ENCODE data around the gene SYT9. TPM values are rescaled to one million over a fixed set of nuclear protein-coding genes. Genes with fewer than 3 reads are reported as not detected.

Gene SYT9
- total and polyA plus RNA-seq, 2 of the 8 experiments (the other 6 are each of a cell fraction or from before 2014, with no cell fraction given): 1.5 to 2.9 TPM

DNA sequence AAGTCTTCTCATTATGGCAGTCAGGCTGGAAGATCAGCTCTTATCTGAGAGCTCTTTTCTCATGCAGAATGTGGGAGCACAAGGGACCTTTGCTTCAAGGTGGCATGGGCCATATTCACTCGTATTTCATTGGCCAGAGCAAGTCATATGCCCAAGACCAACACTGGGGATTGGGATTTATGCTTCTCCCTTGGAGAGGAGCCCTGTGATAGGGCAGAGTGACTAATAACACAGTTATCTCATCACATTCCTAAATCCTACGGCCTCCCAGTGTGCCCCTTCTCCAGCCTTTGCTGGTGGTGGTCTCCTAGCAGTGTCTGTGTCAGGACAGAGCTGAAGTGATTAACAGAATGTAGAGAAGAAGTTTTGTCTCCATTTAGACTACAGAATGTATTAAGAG, 48.6 kb downstream of the SYT9 start:
- no peak overlapping the region for H4K8ac ChIP-seq (ENCODE audit: extremely low read depth, insufficient read depth, low read length)
- H3K18ac ChIP-seq (ENCODE audit: extremely low read depth, low read length): no peak overlapping the region
- H3K79me2 ChIP-seq (ENCODE audit: control insufficient read depth in 1 of 2, insufficient read depth in 2 of 2, low read length in 2 of 2): no peaks in the 10 kb centered on the region
- no peak overlapping the region for H3K4me2 ChIP-seq (ENCODE audit: insufficient read depth in 1 of 2, low read depth in 2 of 2, low read length in 2 of 2)
- H3K4ac ChIP-seq (replicated peaks; ENCODE audit: insufficient read length, low read depth, low read length): no peak overlapping the region
- H4K5ac ChIP-seq (ENCODE audit: insufficient read length, low read depth, low read length): no peak overlapping the region
- H3K4me1 ChIP-seq (replicated peaks in 1 of 4; ENCODE audit: control insufficient read depth in 3 of 4, insufficient read depth in 4 of 4, low read length in 3 of 4): no peaks in the 10 kb centered on the region
- H3K14ac ChIP-seq (ENCODE audit: insufficient read length): no peak overlapping the region
- no peak overlapping the region for H2AFZ ChIP-seq (ENCODE audit: low read length)
- H3K4me3 ChIP-seq (ENCODE audit: extremely low read depth in 1 of 4, insufficient read depth in 2 of 4, low read depth in 3 of 4, low read length in 4 of 4): no peak overlapping the region
- H3K27me3 ChIP-seq (replicated peaks in 1 of 4; ENCODE audit: control insufficient read depth in 3 of 4, extremely low read depth in 1 of 4, insufficient read depth in 3 of 4, low read length in 3 of 4): no peaks in the 10 kb centered on the region
- CTCF ChIA-PET (ENCODE audit: partially characterized antibody): interaction anchor here (1.0 to 3.2 kb wide), 7 partner anchors 9 to 202 kb away, joined by 3 to 27 read pairs (median 4); no protein-coding TSS in a partner anchor
- no peaks in the 10 kb centered on the region for H3K36me3 ChIP-seq (ENCODE audit: control insufficient read depth in 2 of 4, insufficient read depth in 4 of 4, low read length in 3 of 4)
- no peak overlapping the region for H3K9ac ChIP-seq (replicated peaks in 1 of 4; ENCODE audit: extremely low read depth in 1 of 4, low read depth in 3 of 4, low read length in 3 of 4)
- H2AK5ac ChIP-seq (ENCODE audit: low read depth, low read length): no peak overlapping the region
- DNase-seq (ENCODE audit: low read depth in 1 of 2, low spot score in 2 of 2) (no peak), FAIRE-seq (no peak)
- no peaks in the 10 kb centered on the region for H4K20me1 ChIP-seq (replicated peaks in 1 of 2; ENCODE audit: control insufficient read depth in 1 of 2, insufficient read depth in 2 of 2, low read length in 2 of 2)
- no peak overlapping the region for H2BK120ac ChIP-seq (replicated peaks; ENCODE audit: low read depth, low read length)
- H3K56ac ChIP-seq (replicated peaks; ENCODE audit: insufficient read length, low read depth, low read length): no peak overlapping the region
- H2BK20ac ChIP-seq (ENCODE audit: low read length): no peak overlapping the region
- POLR2A ChIA-PET (ENCODE audit: partially characterized antibody): no interaction called here
- no peak overlapping the region for H3K23ac ChIP-seq (ENCODE audit: insufficient read length)
- H3K23me2 ChIP-seq (ENCODE audit: low read depth, low read length): no peaks in the 10 kb centered on the region
- H3K79me1 ChIP-seq (ENCODE audit: low read depth, low read length): no peaks in the 10 kb centered on the region
- no peak overlapping the region for H2BK15ac ChIP-seq (ENCODE audit: low read length)
- H2BK5ac ChIP-seq (ENCODE audit: low read depth, low read length): no peak overlapping the region
- no peak overlapping the region for H4K91ac ChIP-seq (replicated peaks; ENCODE audit: insufficient read length, low read length)
- no peak overlapping the region for H2BK12ac ChIP-seq (ENCODE audit: low read depth, low read length)
- WGBS, 2 experiments (ENCODE audit: extremely low coverage in 1 of 2, insufficient coverage in 1 of 2, insufficient read length in 1 of 2, insufficient replicate concordance in 2 of 2, low coverage in 1 of 2, low lambda C conversion rate in 2 of 2, missing lambda C conversion rate in 1 of 2): 98% methylated on average over 2 of the region's 2 CpGs; no CpG with 5 or more reads in 1 of the 2 experiments
- H3K9me3 ChIP-seq (ENCODE audit: insufficient read depth in 2 of 2, low read depth in 1 of 2, low read length in 1 of 2): no peaks in the 10 kb centered on the region
- no peak overlapping the region for H3K27ac ChIP-seq (ENCODE audit: low read depth, low read length)
- TF ChIP-seq EGR1 (IDR thresholded peaks at IDR 0.05; ENCODE audit: borderline replicate concordance, low read depth, low read length) (no peak), SIX5 (IDR thresholded peaks at IDR 0.05; ENCODE audit: low read depth, low read length) (no peak), NANOG (IDR thresholded peaks at IDR 0.05; ENCODE audit: insufficient read depth, low read depth, low read length, poor library complexity, severe bottlenecking) (no peak), CEBPB (IDR thresholded peaks at IDR 0.05; ENCODE audit: low read depth, low read length) (no peak), EZH2 (IDR thresholded peaks at IDR 0.05; ENCODE audit: low read depth, low read length, severe bottlenecking) (no peak), TAF1 (IDR thresholded peaks at IDR 0.05; ENCODE audit: low read depth, low read length) (no peak), RBBP5 (IDR thresholded peaks at IDR 0.05; ENCODE audit: borderline replicate concordance, low read depth, low read length) (no peak), CHD2 (IDR thresholded peaks at IDR 0.05; ENCODE audit: low read length) (no peak), CBX5 (IDR thresholded peaks at IDR 0.05; ENCODE audit: low read depth, low read length) (no peak), RAD21 (IDR thresholded peaks at IDR 0.05 in 1 of 2, conservative IDR thresholded peaks at IDR 0.05 in 1 of 2; ENCODE audit: low read depth in 2 of 2, low read length in 2 of 2) (no peak), CREB1 (IDR thresholded peaks at IDR 0.05) (no peak), TEAD4 (IDR thresholded peaks at IDR 0.05; ENCODE audit: low read depth, low read length) (no peak)

Measured in H1 (cell line).